ENCODE measurements around the gene NT5C.

The NT5C gene

DNA sequence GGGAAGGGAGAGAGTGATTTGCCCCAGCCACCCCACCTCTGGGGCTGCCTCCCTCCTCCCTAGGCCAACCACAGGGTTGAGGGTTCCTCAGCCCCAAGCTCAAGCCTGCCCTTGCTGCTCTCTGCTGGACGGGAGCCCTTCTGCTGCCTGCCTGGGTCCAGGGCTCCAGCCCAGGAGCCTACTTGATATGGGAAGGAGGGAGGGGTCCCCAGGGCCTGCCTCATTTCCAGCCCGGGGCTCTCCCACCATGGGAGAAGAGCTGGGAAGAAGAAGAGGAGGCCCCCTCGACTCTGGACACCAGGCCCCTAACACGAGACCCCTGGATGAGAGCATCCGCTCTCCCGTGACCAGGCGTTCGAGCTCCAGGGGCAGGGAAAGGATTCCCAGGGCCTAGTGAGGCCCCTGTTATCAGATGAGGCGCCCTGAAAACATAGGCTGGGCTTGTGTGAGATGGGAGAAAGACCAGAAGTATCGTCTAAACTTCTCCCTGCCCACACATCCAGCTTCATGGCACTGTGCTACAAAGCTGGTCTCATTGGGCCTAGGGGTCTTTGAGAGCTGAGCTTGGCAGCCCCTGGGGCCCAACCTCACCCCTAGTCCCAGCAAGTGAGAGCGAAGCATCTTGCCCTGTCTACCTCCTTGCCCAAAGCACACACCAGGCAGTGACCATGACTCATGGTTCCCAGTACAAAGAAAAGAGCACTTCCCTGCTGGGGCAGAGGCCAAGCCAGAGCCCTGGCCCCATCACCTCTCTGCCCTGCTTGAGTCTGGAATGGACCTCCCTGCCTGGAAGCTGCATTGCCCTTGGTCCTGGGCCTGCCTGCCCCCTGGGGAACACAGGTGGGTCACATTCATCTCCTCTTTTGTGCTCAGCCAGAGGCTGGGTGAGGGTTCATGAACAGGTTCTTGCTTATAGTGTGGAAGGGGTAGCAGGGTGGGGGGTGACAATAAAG, 42.8 kb downstream of the NT5C start:
- DNase-seq (ENCODE audit: extremely low read depth, low read depth) = no peak
- no peak for TF ChIP-seq CTCF (IDR thresholded peaks at IDR 0.05; ENCODE audit: low read depth, low read length, missing control alignments)
- peak overlapping the region; percentile 54 for H3K4me3 ChIP-seq (replicated peaks; ENCODE audit: low read depth, low read length)

GRCh38 chr17:75087558-75088453, 43.7 kb downstream of the NT5C start, which contains the start of gene SLC16A5:
SLC16A5 (plus strand) TSS chr17:75087954; CDS start chr17:75093637, 5,683 bp downstream.
- DNase-seq (ENCODE audit: extremely low read depth, low read depth) = peak; percentile 68
- H3K4me3 ChIP-seq (replicated peaks; ENCODE audit: low read depth, low read length) = peak within 1 kb of the TSS; percentile 54

DNA sequence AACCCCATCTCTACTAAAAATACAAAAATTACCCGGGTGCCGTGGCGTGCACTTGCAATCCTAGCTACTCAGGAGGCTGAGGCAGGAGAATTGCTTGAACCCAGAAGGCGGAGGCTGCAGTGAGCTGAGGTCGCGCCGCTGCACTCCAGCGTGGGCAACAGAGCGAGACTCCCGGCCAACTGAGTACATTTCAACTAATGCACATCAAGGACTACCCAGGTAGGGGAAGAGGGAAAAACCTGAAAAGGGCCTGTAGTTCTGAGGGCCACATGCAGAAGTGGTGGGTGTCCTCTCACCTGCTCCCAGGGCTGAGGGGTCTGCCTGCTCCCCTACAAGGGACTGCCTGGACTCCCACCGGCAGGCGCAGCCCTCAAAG, 44.4 kb downstream of the NT5C start:
- TF ChIP-seq CTCF (IDR thresholded peaks at IDR 0.05; ENCODE audit: low read depth, low read length, missing control alignments) = no peak
- H3K4me3 ChIP-seq (replicated peaks; ENCODE audit: low read depth, low read length) = peak overlapping the region; percentile 54
- DNase-seq (ENCODE audit: extremely low read depth, low read depth) = no peak

More at GRCh38 chr17:75087558-75088453, 43.7 kb downstream of the NT5C start, which contains the start of gene SLC16A5:
- TF ChIP-seq CTCF (IDR thresholded peaks at IDR 0.05; ENCODE audit: low read depth, low read length, missing control alignments) = no peak

- DNase-seq (ENCODE audit: extremely low read depth, low read depth) = no peak
- peak overlapping the region; percentile 54; the same call in 1 of the 2 replicates for H3K4me3 ChIP-seq (replicated peaks; ENCODE audit: low read depth, low read length)
- TF ChIP-seq CTCF (IDR thresholded peaks at IDR 0.05; ENCODE audit: low read depth, low read length, missing control alignments) = no peak
Observed at GRCh38 chr17:75086496-75087181, 44.9 kb downstream of the NT5C start.

GRCh38 chr17:75084039-75084660, 47.4 kb downstream of the NT5C start:
- no peak for TF ChIP-seq CTCF (IDR thresholded peaks at IDR 0.05; ENCODE audit: low read depth, low read length, missing control alignments)
- H3K4me3 ChIP-seq (replicated peaks; ENCODE audit: low read depth, low read length) = no peak overlapping the region
- DNase-seq (ENCODE audit: extremely low read depth, low read depth) = no peak

DNA sequence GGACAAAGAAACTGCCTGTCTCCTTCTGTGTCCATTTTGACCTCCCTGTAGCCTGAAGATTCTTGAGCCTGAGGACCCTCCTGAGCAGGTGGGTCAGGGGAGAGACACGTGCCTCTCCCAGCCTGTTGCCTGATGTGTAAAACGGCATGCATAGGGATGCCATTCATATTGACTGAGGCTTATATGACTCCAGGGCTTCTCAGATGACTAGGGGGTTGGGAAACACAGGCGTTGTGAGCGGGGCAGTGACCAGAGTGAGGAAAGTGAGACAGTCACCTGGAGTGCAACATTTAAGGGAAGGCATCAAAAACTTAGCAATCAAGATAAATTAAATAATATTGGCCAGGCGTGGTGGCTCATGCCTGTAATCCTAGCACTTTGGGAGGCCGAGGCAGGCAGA, 48.9 kb downstream of the NT5C start:
- TF ChIP-seq CTCF (IDR thresholded peaks at IDR 0.05; ENCODE audit: low read depth, low read length, missing control alignments) = no peak
- DNase-seq (ENCODE audit: extremely low read depth, low read depth) = no peak
- H3K4me3 ChIP-seq (replicated peaks; ENCODE audit: low read depth, low read length) = no peak overlapping the region

All from HFF-Myc (cell line).